GM12891 (cell line): ENCODE measurements around the gene ADAM23.

Experiments
- PAX5 ChIP-seq: IDR thresholded peaks from 2 replicates; pipeline ENCODE4 v1.6.1; 2011; ENCODE audit warnings: low read length, moderate library complexity, mild to moderate bottlenecking; ENCODE audit not compliant: insufficient read depth, severe bottlenecking
- POLR2A ChIP-seq: IDR thresholded peaks from 2 replicates; pipeline ENCODE4 v1.6.1; 2011; ENCODE audit warnings: low read depth, low read length, control low read depth
- POLR2AphosphoS5 ChIP-seq: IDR thresholded peaks from 2 replicates; pipeline ENCODE4 v1.6.1; 2011; ENCODE audit warnings: low read depth, low read length, control low read depth
- POU2F2 ChIP-seq: IDR thresholded peaks from 2 replicates; pipeline ENCODE4 v1.6.1; 2011; ENCODE audit warnings: low read depth, mild to moderate bottlenecking, control low read depth, low read length, moderate library complexity
- SPI1 ChIP-seq: IDR thresholded peaks from 2 replicates; pipeline ENCODE4 v1.6.1; 2011; ENCODE audit warnings: low read depth, low read length, control low read depth
- TAF1 ChIP-seq: IDR thresholded peaks from 2 replicates; pipeline ENCODE4 v1.6.1; 2011; ENCODE audit warnings: low read depth, low read length, control low read depth

DNA sequence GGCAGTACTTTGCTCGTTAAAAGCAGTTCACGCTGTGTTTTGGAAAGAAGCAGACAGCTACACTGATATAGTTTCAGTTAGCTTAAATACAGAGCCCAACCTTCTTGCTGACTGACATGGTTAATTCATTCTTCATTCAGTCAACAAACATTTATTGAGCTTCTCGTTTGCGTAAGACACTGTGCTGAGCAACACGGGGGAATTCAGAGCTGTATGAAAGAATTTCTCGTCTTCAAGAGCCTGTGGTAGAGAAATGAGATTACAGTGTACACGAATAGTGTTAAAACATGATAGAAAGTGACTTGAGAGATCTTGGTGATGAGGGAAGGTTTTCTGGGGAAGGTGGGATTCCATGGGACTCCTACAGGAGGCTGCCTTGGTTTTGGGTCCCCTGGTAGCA, 44.7 kb downstream of the ADAM23 start:
- TF ChIP-seq POLR2A (no peak), POLR2AphosphoS5 (no peak), TAF1 (no peak), SPI1 (no peak), PAX5 (no peak), POU2F2 (no peak)
